GM23338 (cell line): Measurements from ENCODE around the gene ECM2. TPM values are rescaled to one million over a fixed set of nuclear protein-coding genes. Genes with fewer than 3 reads are reported as not detected.

Experiments used
- ATAC-seq: fragments of 200-7000 bp; cut with Tn5 transposase; 3 replicates; pipeline ENCODE4 v1.9.1; 2020
- DNase-seq: peaks from one replicate; pipeline ENCODE4 v3.0.0-alpha.2; 2015; ENCODE audit warnings: low spot score
- H2AFZ ChIP-seq: fragments of 200-600 bp; sonication (generic); 2 replicates; pipeline ENCODE4 v1.8.0; 2016; ENCODE audit warnings: antibody characterized with exemption, mild to moderate bottlenecking, moderate library complexity
- H3F3A ChIP-seq: fragments of 200-600 bp; sonication (generic); replicated peaks from 2 replicates; pipeline ENCODE4 v1.8.0; 2017; ENCODE audit warnings: antibody characterized with exemption, mixed run types, low read depth
- H3K27ac ChIP-seq: fragments of 200-600 bp; sonication (generic); 2 replicates; pipeline ENCODE4 v1.6.1; 2016; ENCODE audit warnings: low read depth
- H3K27me3 ChIP-seq: fragments of 200-600 bp; sonication (generic); 2 replicates; pipeline ENCODE4 v1.8.0; 2016; ENCODE audit warnings: mild to moderate bottlenecking, mixed run types, moderate library complexity; ENCODE audit not compliant: insufficient read depth
- H3K36me3 ChIP-seq: fragments of 200-600 bp; sonication (generic); 2 replicates; pipeline ENCODE4 v1.8.0; 2016; ENCODE audit warnings: mild to moderate bottlenecking; ENCODE audit not compliant: insufficient read depth
- H3K4me1 ChIP-seq: fragments of 200-600 bp; sonication (generic); 2 replicates; pipeline ENCODE4 v1.8.0; 2016; ENCODE audit warnings: mild to moderate bottlenecking, moderate library complexity; ENCODE audit not compliant: insufficient read depth
- H3K4me2 ChIP-seq: fragments of 200-600 bp; sonication (generic); 2 replicates; pipeline ENCODE4 v1.7.1; 2017; ENCODE audit warnings: mixed run types
- H3K4me3 ChIP-seq: fragments of 200-600 bp; sonication (generic); 2 replicates; pipeline ENCODE4 v1.6.1; 2016; ENCODE audit warnings: mixed run types
- H3K79me2 ChIP-seq: fragments of 200-600 bp; sonication (generic); replicated peaks from 2 replicates; pipeline ENCODE4 v1.8.0; 2017; ENCODE audit warnings: mild to moderate bottlenecking; ENCODE audit not compliant: insufficient read depth
- H3K9me2 ChIP-seq: fragments of 200-600 bp; sonication (generic); 2 replicates; pipeline ENCODE4 v1.8.0; 2017; ENCODE audit not compliant: insufficient read depth
- H4K20me1 ChIP-seq: fragments of 200-600 bp; sonication (generic); replicated peaks from 2 replicates; pipeline ENCODE4 v1.8.0; 2017; ENCODE audit warnings: mild to moderate bottlenecking; ENCODE audit not compliant: insufficient read depth
- H3K27ac Mint-ChIP-seq: 2 replicates; pipeline ENCODE4 v1.8.0; 2020; ENCODE audit warnings: inconsistent platforms, mild to moderate bottlenecking, moderate library complexity, mixed read lengths
- H3K27me3 Mint-ChIP-seq: 3 replicates; pipeline ENCODE4 v1.8.0; 2022; ENCODE audit warnings: low read depth, mild to moderate bottlenecking, moderate library complexity, mixed read lengths, inconsistent platforms; ENCODE audit not compliant: insufficient read depth, poor library complexity
- H3K36me3 Mint-ChIP-seq: 3 replicates; pipeline ENCODE4 v1.8.0; 2021; ENCODE audit warnings: low read depth, mild to moderate bottlenecking, inconsistent platforms, moderate library complexity, mixed read lengths
- H3K4me1 Mint-ChIP-seq: 3 replicates; pipeline ENCODE4 v1.8.0; 2020; ENCODE audit warnings: mild to moderate bottlenecking, inconsistent platforms, mixed read lengths
- H3K4me3 Mint-ChIP-seq: 3 replicates; pipeline ENCODE4 v1.8.0; 2021; ENCODE audit warnings: moderate library complexity, mild to moderate bottlenecking, inconsistent platforms, mixed read lengths
- H3K9me3 Mint-ChIP-seq: 3 replicates; pipeline ENCODE4 v1.8.0; 2020; ENCODE audit warnings: moderate library complexity, mild to moderate bottlenecking, inconsistent platforms, mixed read lengths
- EZH2 ChIP-seq: fragments of 200-600 bp; sonication (generic); IDR thresholded peaks from one replicate; pipeline ENCODE4 v1.8.0; 2017; ENCODE audit warnings: antibody characterized with exemption, mild to moderate bottlenecking, low read depth; ENCODE audit not compliant: unreplicated experiment
- EZH2phosphoT487 ChIP-seq: fragments of 200-600 bp; sonication (generic); IDR thresholded peaks from one replicate; pipeline ENCODE4 v1.8.1; 2018; ENCODE audit warnings: antibody characterized with exemption; ENCODE audit not compliant: unreplicated experiment
- POLR2AphosphoS5 ChIP-seq: IDR thresholded peaks from 2 replicates; pipeline ENCODE4 v1.6.1; 2016; ENCODE audit warnings: antibody characterized with exemption, low read depth
- polyA plus RNA-seq: library from polyadenylated mRNA; unstranded; fragments of >200 nt; fragmentation: Nextera tagmentation; extraction: Ambion mirVana; gene quantifications from 2 replicates; pipeline ENCODE4 v1.2.1, GENCODE V29; 2016
- total RNA-seq: library from RNA; depleted of rRNA; stranded (reverse); fragments of >200 nt; shearing (Covaris generic); gene quantifications from 2 replicates; pipeline ENCODE4 v1.2.3, GENCODE V29; 2014
- TF ChIP-seq, protein P1 (sequence below): IDR thresholded peaks from 2 replicates; pipeline ENCODE4 v1.6.1; 2016; ENCODE audit warnings: antibody characterized with exemption
- TF ChIP-seq, protein P2 (sequence below): fragments of 250-450 bp; sonication (Bioruptor Pico); IDR thresholded peaks from 2 replicates; pipeline ENCODE4 v1.5.0; 2020; ENCODE audit warnings: mild to moderate bottlenecking, moderate library complexity
- TF ChIP-seq, protein P3 (sequence below), 2 experiments: fragments of 200-600 bp in 1 of 2; sonication (generic) in 1 of 2; conservative IDR thresholded peaks; 2 replicates each; pipeline versions ENCODE4 v1.5.1 to v1.6.1; 2016 to 2017; ENCODE audit warnings: antibody characterized with exemption in 2 of 2, low read depth in 2 of 2, mild to moderate bottlenecking in 2 of 2, moderate library complexity in 1 of 2

Gene ECM2
- total and polyA plus RNA-seq, 2 experiments from 2014 or later = 0.79 TPM; not detected in 1

DNA sequence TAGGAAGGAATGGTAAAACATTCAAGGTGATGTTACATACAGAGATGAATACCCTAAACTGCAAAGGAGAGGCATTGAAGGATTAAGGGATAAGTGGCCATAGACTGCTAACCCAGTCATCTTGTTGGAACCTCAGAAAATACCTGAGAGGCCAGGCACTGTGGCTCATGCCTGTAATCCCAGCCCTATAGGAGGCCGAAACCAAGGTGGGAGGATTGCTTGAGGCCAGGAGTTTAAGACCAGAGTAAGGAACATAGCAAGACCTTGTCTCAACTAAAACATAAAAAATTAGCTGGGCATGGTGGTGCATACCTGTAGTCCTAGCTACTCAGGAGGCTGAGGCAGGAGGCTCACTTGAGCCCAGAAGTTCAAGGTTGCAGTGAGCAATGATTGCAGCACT is 10.9 kb downstream of the ECM2 start:
- H3K79me2 ChIP-seq = no peaks in the 10 kb centered on the region
- no peaks in the 10 kb centered on the region for H3K36me3 Mint-ChIP-seq
- no peaks in the 10 kb centered on the region for H3K27me3 ChIP-seq
- H3K4me1 Mint-ChIP-seq = no peaks in the 10 kb centered on the region
- H3K4me2 ChIP-seq = no peak overlapping the region
- DNase-seq (no peak), ATAC-seq (no peak)
- no peak overlapping the region for H2AFZ ChIP-seq
- TF ChIP-seq, protein P1, sequence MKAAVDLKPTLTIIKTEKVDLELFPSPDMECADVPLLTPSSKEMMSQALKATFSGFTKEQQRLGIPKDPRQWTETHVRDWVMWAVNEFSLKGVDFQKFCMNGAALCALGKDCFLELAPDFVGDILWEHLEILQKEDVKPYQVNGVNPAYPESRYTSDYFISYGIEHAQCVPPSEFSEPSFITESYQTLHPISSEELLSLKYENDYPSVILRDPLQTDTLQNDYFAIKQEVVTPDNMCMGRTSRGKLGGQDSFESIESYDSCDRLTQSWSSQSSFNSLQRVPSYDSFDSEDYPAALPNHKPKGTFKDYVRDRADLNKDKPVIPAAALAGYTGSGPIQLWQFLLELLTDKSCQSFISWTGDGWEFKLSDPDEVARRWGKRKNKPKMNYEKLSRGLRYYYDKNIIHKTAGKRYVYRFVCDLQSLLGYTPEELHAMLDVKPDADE = no peak
- H3K4me3 ChIP-seq = no peak overlapping the region
- H3K4me1 ChIP-seq = no peaks in the 10 kb centered on the region
- H3K4me3 Mint-ChIP-seq = no peak overlapping the region
- no peak overlapping the region for H3K27ac ChIP-seq
- no peaks in the 10 kb centered on the region for H3K27me3 Mint-ChIP-seq
- H3K9me2 ChIP-seq = no peaks in the 10 kb centered on the region
- H3F3A ChIP-seq = no peaks in the 10 kb centered on the region
- no peaks in the 10 kb centered on the region for H3K36me3 ChIP-seq
- H4K20me1 ChIP-seq = no peaks in the 10 kb centered on the region
- no peaks in the 10 kb centered on the region for H3K9me3 Mint-ChIP-seq
- H3K27ac Mint-ChIP-seq = no peak overlapping the region; the same call in 1 of the 2 replicates

DNA sequence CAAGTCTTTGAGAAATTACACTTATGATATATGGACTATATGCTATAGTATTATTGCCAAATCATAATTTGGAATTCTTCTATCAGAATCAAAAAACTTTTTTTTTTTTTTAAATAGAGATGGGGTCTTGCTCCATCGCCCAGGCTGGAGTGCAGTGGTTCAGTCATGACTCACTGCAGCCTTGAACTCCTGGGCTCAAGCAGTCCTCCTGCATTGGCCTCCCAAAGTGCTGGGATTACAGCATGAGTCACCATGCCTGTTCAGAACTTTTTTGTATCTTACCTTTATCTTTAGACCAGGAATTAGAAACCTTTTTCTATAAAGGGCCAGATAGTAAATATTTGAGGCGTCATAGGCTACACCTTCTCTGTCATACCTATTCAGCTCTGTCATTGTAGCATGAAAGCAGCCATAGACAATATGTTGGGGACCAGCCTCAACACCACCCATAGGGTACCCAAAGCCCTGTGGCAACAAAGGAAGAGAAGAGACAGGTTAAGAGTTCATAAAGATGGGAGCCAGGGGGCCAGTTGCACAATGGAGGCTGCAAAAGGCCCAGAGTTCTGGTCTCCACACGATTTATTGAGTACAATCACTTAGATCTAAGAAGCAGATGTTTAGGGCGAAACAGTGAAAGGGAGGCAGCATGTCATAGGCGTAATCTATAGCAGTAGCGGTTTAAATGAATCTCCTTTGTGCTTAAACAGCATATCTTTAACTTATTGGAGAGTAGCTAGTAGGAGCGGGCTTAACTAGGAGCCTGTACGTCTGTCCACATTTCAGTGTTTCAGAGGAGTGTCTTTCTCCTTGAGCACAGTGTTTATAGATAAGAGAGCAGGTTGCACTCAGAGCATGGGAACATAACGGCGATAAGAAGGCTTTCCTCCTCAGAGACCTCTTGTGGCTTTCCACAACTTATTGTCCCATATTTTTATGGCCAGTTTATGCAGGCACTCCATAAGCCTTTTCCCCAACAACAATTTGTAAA is 12.5 kb downstream of the ECM2 start:
- Histone ChIP-seq H4K20me1 (no peaks in the 10 kb centered on the region), H3K4me2 (no peak overlapping the region), H3K36me3 (no peaks in the 10 kb centered on the region), H3K9me2 (no peaks in the 10 kb centered on the region), H2AFZ (no peak overlapping the region), H3F3A (no peaks in the 10 kb centered on the region), H3K4me1 (no peaks in the 10 kb centered on the region), H3K4me3 (no peak overlapping the region), H3K27me3 (no peaks in the 10 kb centered on the region), H3K27ac (no peak overlapping the region), H3K79me2 (no peaks in the 10 kb centered on the region)
- no peak for ATAC-seq
- Mint-ChIP-seq H3K36me3 (no peaks in the 10 kb centered on the region), H3K27ac (no peak overlapping the region), H3K9me3 (no peaks in the 10 kb centered on the region), H3K4me1 (no peaks in the 10 kb centered on the region), H3K4me3 (no peak overlapping the region), H3K27me3 (peaks cover 4% of the 10 kb centered on the region)
- DNase-seq = no peak
- TF ChIP-seq, protein P2, sequence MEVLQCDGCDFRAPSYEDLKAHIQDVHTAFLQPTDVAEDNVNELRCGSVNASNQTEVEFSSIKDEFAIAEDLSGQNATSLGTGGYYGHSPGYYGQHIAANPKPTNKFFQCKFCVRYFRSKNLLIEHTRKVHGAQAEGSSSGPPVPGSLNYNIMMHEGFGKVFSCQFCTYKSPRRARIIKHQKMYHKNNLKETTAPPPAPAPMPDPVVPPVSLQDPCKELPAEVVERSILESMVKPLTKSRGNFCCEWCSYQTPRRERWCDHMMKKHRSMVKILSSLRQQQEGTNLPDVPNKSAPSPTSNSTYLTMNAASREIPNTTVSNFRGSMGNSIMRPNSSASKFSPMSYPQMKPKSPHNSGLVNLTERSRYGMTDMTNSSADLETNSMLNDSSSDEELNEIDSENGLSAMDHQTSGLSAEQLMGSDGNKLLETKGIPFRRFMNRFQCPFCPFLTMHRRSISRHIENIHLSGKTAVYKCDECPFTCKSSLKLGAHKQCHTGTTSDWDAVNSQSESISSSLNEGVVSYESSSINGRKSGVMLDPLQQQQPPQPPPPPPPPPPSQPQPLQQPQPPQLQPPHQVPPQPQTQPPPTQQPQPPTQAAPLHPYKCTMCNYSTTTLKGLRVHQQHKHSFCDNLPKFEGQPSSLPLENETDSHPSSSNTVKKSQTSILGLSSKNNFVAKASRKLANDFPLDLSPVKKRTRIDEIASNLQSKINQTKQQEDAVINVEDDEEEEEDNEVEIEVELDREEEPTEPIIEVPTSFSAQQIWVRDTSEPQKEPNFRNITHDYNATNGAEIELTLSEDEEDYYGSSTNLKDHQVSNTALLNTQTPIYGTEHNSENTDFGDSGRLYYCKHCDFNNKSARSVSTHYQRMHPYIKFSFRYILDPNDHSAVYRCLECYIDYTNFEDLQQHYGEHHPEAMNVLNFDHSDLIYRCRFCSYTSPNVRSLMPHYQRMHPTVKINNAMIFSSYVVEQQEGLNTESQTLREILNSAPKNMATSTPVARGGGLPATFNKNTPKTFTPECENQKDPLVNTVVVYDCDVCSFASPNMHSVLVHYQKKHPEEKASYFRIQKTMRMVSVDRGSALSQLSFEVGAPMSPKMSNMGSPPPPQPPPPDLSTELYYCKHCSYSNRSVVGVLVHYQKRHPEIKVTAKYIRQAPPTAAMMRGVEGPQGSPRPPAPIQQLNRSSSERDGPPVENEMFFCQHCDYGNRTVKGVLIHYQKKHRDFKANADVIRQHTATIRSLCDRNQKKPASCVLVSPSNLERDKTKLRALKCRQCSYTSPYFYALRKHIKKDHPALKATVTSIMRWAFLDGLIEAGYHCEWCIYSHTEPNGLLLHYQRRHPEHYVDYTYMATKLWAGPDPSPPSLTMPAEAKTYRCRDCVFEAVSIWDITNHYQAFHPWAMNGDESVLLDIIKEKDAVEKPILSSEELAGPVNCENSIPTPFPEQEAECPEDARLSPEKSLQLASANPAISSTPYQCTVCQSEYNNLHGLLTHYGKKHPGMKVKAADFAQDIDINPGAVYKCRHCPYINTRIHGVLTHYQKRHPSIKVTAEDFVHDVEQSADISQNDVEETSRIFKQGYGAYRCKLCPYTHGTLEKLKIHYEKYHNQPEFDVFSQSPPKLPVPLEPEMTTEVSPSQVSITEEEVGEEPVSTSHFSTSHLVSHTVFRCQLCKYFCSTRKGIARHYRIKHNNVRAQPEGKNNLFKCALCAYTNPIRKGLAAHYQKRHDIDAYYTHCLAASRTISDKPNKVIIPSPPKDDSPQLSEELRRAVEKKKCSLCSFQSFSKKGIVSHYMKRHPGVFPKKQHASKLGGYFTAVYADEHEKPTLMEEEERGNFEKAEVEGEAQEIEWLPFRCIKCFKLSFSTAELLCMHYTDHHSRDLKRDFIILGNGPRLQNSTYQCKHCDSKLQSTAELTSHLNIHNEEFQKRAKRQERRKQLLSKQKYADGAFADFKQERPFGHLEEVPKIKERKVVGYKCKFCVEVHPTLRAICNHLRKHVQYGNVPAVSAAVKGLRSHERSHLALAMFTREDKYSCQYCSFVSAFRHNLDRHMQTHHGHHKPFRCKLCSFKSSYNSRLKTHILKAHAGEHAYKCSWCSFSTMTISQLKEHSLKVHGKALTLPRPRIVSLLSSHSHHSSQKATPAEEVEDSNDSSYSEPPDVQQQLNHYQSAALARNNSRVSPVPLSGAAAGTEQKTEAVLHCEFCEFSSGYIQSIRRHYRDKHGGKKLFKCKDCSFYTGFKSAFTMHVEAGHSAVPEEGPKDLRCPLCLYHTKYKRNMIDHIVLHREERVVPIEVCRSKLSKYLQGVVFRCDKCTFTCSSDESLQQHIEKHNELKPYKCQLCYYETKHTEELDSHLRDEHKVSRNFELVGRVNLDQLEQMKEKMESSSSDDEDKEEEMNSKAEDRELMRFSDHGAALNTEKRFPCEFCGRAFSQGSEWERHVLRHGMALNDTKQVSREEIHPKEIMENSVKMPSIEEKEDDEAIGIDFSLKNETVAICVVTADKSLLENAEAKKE (CRISPR knock-in tag) = no peak
- TF ChIP-seq EZH2phosphoT487 (no peak), EZH2 (no peak), POLR2AphosphoS5 (no peak)
- TF ChIP-seq, protein P1 = no peak
- TF ChIP-seq, protein P3, sequence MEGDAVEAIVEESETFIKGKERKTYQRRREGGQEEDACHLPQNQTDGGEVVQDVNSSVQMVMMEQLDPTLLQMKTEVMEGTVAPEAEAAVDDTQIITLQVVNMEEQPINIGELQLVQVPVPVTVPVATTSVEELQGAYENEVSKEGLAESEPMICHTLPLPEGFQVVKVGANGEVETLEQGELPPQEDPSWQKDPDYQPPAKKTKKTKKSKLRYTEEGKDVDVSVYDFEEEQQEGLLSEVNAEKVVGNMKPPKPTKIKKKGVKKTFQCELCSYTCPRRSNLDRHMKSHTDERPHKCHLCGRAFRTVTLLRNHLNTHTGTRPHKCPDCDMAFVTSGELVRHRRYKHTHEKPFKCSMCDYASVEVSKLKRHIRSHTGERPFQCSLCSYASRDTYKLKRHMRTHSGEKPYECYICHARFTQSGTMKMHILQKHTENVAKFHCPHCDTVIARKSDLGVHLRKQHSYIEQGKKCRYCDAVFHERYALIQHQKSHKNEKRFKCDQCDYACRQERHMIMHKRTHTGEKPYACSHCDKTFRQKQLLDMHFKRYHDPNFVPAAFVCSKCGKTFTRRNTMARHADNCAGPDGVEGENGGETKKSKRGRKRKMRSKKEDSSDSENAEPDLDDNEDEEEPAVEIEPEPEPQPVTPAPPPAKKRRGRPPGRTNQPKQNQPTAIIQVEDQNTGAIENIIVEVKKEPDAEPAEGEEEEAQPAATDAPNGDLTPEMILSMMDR (conservative IDR thresholded peaks at IDR 0.05; ENCODE audit: low read depth in 2 of 2) = no peak
